Hepatocyte (in vitro differentiated cells): ENCODE measurements around the gene REELD1. TPM values are rescaled to one million over a fixed set of nuclear protein-coding genes. Genes with fewer than 3 reads are reported as not detected.

Experiments
- DNase-seq: peaks from one replicate; pipeline ENCODE4 v3.0.0-alpha.2; 2016; ENCODE audit warnings: low spot score
- H2AFZ ChIP-seq: fragments of 200-600 bp; sonication (generic); 2 replicates; pipeline ENCODE4 v1.6.0; 2016; ENCODE audit warnings: antibody characterized with exemption, mild to moderate bottlenecking
- H3K27ac ChIP-seq: fragments of 200-600 bp; sonication (generic); 2 replicates; pipeline ENCODE4 v1.5.1; 2016; ENCODE audit warnings: mild to moderate bottlenecking
- H3K27me3 ChIP-seq: fragments of 200-600 bp; sonication (generic); 2 replicates; pipeline ENCODE4 v1.6.1; 2016
- H3K36me3 ChIP-seq: fragments of 200-600 bp; sonication (generic); replicated peaks from 2 replicates; pipeline ENCODE4 v1.5.1; 2016; ENCODE audit warnings: low read depth; ENCODE audit not compliant: insufficient read depth
- H3K4me1 ChIP-seq: fragments of 200-600 bp; sonication (generic); 2 replicates; pipeline ENCODE4 v1.5.1; 2016; ENCODE audit warnings: mild to moderate bottlenecking, moderate library complexity; ENCODE audit not compliant: insufficient read depth
- H3K4me2 ChIP-seq: fragments of 200-600 bp; sonication (generic); 2 replicates; pipeline ENCODE4 v1.6.0; 2016
- H3K4me3 ChIP-seq: fragments of 200-600 bp; sonication (generic); 2 replicates; pipeline ENCODE4 v1.5.1; 2016; ENCODE audit warnings: mild to moderate bottlenecking
- H3K79me2 ChIP-seq: fragments of 200-600 bp; sonication (generic); 2 replicates; pipeline ENCODE4 v1.6.0; 2017; ENCODE audit warnings: mild to moderate bottlenecking
- H3K9me2 ChIP-seq: fragments of 200-600 bp; sonication (generic); replicated peaks from 2 replicates; pipeline ENCODE4 v1.6.0; 2017; ENCODE audit warnings: mild to moderate bottlenecking; ENCODE audit not compliant: insufficient read depth
- H3K9me3 ChIP-seq: fragments of 200-600 bp; sonication (generic); 2 replicates; pipeline ENCODE4 v1.5.1; 2016; ENCODE audit warnings: low read depth, mild to moderate bottlenecking
- H4K20me1 ChIP-seq: fragments of 200-600 bp; sonication (generic); 2 replicates; pipeline ENCODE4 v1.6.0; 2016; ENCODE audit warnings: mild to moderate bottlenecking; ENCODE audit not compliant: insufficient read depth, poor library complexity, severe bottlenecking
- EZH2 ChIP-seq: fragments of 200-600 bp; sonication (generic); IDR thresholded peaks from 2 replicates; pipeline ENCODE4 v1.6.1; 2016; ENCODE audit warnings: antibody characterized with exemption, mild to moderate bottlenecking, borderline replicate concordance
- EZH2phosphoT487 ChIP-seq: fragments of 200-600 bp; sonication (generic); IDR thresholded peaks from one replicate; pipeline ENCODE4 v1.6.1; 2018; ENCODE audit warnings: antibody characterized with exemption, mild to moderate bottlenecking, low read depth, moderate library complexity; ENCODE audit not compliant: unreplicated experiment, severe bottlenecking
- WGBS: methylation state at CpG from one replicate; pipeline ENCODE4 v1.1.6; 2016; ENCODE audit warnings: low lambda C conversion rate; ENCODE audit errors: missing lambda C conversion rate; 5-methylcytosine and 5-hydroxymethylcytosine counted together
- polyA plus RNA-seq: library from polyadenylated mRNA; unstranded; fragments of >200 nt; fragmentation: Nextera tagmentation; extraction: Ambion mirVana; gene quantifications from 2 replicates; pipeline ENCODE4 v1.2.1, GENCODE V29; 2016
- total RNA-seq: library from RNA; depleted of rRNA; stranded (reverse); fragments of >200 nt; gene quantifications from 2 replicates; pipeline ENCODE4 v1.2.3, GENCODE V29; 2014
- TF ChIP-seq, protein P1 (sequence below): fragments of 200-600 bp; sonication (generic); IDR thresholded peaks from 2 replicates; pipeline ENCODE4 v1.5.1; 2016; ENCODE audit warnings: antibody characterized with exemption, mild to moderate bottlenecking; ENCODE audit not compliant: poor library complexity

Gene REELD1
- total and polyA plus RNA-seq, 2 experiments from 2014 or later: not detected

DNA sequence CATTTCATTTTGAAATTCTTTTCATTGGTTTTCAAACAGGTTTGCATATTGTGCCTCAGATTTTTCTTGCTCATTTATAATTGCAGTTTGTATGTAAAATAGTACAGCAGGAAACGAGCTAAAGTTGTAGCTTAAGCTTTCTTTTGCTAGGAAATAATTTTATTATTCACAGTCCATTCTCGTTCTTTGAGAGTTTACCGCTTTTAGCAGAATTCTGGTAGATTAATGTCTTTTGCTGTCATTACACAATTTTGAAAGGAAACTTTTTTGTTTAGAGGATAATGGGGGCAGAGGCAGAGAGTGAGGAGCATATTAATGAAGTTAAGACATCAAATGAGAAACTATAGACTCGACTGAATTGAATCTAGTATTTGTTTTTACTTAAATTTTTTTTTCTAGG is 28.3 kb upstream of the REELD1 start:
- Histone ChIP-seq H3K9me3 (no peaks in the 10 kb centered on the region), H3K4me3 (no peak overlapping the region), H2AFZ (no peak overlapping the region), H3K79me2 (peaks cover 25% of the 10 kb centered on the region), H3K4me2 (no peak overlapping the region), H3K27ac (no peak overlapping the region), H4K20me1 (no peaks in the 10 kb centered on the region), H3K36me3 (peaks cover 5% of the 10 kb centered on the region), H3K4me1 (no peaks in the 10 kb centered on the region), H3K9me2 (no peaks in the 10 kb centered on the region), H3K27me3 (no peaks in the 10 kb centered on the region)
- 96% methylated on average over 4 of the region's 4 CpGs for WGBS
- no peak for TF ChIP-seq EZH2phosphoT487
- no peak for TF ChIP-seq EZH2
- TF ChIP-seq, protein P1, sequence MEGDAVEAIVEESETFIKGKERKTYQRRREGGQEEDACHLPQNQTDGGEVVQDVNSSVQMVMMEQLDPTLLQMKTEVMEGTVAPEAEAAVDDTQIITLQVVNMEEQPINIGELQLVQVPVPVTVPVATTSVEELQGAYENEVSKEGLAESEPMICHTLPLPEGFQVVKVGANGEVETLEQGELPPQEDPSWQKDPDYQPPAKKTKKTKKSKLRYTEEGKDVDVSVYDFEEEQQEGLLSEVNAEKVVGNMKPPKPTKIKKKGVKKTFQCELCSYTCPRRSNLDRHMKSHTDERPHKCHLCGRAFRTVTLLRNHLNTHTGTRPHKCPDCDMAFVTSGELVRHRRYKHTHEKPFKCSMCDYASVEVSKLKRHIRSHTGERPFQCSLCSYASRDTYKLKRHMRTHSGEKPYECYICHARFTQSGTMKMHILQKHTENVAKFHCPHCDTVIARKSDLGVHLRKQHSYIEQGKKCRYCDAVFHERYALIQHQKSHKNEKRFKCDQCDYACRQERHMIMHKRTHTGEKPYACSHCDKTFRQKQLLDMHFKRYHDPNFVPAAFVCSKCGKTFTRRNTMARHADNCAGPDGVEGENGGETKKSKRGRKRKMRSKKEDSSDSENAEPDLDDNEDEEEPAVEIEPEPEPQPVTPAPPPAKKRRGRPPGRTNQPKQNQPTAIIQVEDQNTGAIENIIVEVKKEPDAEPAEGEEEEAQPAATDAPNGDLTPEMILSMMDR: no peak
- no peak for DNase-seq

DNA sequence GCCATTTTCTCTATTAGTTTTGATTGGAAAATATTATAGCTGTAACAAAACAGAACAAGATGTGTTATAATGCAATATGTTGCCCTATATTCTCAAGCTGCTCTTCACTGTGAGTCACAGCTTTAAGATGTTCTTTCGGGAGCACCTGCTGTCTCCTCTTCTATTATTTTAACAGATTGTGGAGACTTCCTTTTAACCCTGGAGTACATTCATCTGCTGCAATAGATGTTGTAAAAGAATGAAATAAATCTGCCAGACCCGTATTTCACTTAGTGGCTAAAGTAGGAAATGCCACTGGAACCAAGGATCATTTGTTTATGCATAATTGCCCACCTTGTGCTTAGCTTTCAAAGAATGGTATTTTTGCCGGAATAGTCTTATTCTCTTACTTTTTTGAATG is 27.7 kb upstream of the REELD1 start:
- WGBS: 87% methylated on average over 3 of the region's 3 CpGs
- Histone ChIP-seq H3K79me2 (peaks cover 20% of the 10 kb centered on the region), H3K4me2 (no peak overlapping the region), H3K4me3 (no peak overlapping the region), H3K27ac (no peak overlapping the region), H2AFZ (no peak overlapping the region), H3K4me1 (no peaks in the 10 kb centered on the region), H3K9me2 (no peaks in the 10 kb centered on the region), H3K27me3 (no peaks in the 10 kb centered on the region), H3K9me3 (no peaks in the 10 kb centered on the region), H4K20me1 (no peaks in the 10 kb centered on the region), H3K36me3 (peaks cover 5% of the 10 kb centered on the region)
- no peak for TF ChIP-seq EZH2
- TF ChIP-seq, protein P1: no peak
- TF ChIP-seq EZH2phosphoT487: no peak
- DNase-seq: no peak

DNA sequence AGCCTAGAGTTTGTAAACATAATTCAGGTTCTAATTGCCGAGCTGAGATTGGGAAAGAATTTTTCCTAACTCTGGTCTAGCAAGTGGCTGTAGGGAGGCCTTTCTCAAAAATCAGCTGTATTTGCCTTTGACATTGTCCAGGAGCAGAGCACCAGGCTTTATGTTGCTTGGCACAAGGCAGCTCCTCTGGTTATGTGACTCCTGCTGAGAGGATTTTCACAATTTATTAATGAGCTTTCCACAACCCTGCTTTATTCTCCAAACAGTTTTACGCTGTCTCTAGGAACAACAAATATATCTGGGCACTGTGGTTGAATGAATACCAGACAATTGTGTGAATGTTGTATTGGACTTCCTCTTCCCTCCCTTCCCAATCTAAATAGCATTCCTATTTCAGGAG is 23.9 kb upstream of the REELD1 start:
- 84% methylated on average over 2 of the region's 2 CpGs for WGBS
- Histone ChIP-seq H4K20me1 (no peaks in the 10 kb centered on the region), H3K27me3 (no peaks in the 10 kb centered on the region), H3K9me2 (no peaks in the 10 kb centered on the region), H3K27ac (no peak overlapping the region), H3K9me3 (no peaks in the 10 kb centered on the region), H3K4me1 (no peaks in the 10 kb centered on the region), H3K79me2 (no peaks in the 10 kb centered on the region), H3K4me3 (no peak overlapping the region), H3K4me2 (no peak overlapping the region), H3K36me3 (no peaks in the 10 kb centered on the region), H2AFZ (no peak overlapping the region)
- DNase-seq: no peak
- TF ChIP-seq, protein P1: no peak
- TF ChIP-seq EZH2 (no peak), EZH2phosphoT487 (no peak)
